HG03439 (cell line): Measurements from ENCODE around the gene MIB1.

ENCODE experiments used
- ATAC-seq: cut with Tn5 transposase; IDR thresholded peaks from one replicate; pipeline ENCODE4 v1.9.1; 2021; ENCODE audit warnings: mild to moderate bottlenecking, moderate library complexity; ENCODE audit not compliant: unreplicated experiment

Gene MIB1

DNA sequence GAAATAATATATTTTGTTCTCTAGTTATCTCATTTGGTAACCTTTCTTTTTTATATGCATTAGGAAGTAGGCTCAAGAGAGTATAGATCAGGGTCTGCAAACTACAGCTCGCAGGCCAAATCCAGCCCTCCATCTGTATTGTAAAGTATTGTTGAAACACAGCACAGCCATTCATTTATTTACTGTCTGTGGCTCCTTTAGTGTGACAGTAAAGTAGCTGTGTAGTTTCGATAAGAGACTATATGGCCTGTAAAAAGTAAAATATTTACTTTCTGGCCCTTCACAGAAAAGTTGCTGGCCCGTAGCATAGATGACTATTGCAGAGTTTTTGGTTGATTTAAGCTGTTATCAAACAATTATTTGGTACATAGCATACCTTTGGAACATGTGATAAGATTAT, 67.6 kb downstream of the MIB1 start:
- ATAC-seq: no peak

- no peak for ATAC-seq
Measured at GRCh38 chr18:21809725-21810124, 69.1 kb downstream of the MIB1 start.

DNA sequence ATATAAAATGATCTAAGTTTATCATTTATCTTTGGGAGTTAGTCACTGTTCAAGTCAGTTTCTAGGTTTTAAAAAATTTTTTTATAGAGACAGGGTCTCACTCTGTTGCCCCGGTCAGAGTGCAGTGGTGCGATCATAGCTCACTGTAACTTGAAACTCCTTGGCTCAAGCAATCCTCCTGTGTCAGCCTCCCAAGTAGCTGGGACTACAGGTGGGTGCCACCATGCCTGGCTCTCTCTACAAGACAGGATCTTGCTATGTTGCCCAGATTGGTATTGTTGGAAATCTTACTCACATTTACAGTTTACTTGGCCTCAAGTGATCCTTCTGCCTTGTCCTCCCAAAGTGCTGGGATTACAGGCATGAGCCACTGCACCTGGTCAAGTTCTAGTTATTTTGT, 74.5 kb downstream of the MIB1 start:
- ATAC-seq: no peak

DNA sequence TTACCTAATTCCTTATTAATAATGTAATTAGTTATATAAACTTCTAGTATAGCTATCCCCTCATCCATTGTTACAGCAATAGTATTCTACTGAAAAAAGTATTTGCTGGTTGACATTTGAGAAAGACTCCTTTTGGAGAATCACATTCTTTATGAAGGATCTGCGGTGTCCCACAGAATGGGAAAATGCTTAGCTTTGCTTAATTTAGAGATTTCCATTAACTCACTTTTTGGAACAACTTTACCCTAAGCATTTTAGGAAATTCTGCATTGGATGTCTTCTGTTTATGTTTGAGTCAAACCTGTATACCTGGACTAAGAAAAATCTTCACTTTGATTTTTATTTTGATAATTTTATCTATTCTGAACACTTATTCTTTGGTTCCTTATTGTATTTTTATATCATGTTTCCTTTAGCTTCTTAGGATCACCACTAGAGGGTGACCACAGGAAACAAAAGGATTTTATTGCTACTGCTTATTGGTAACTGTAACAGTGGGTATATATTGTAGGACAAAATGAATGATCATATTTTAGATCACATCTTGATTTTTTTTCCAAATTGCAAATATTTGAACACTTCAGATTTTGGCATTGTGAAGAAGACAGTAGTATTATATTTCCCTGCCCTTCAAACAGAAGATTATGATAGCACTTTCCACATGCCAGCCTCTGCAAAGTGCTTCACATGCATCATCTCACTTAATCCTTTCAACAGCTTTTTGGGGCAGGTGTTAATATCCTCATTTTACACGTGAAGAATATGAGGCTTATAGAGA, 79.6 kb downstream of the MIB1 start:
- no peak for ATAC-seq

DNA sequence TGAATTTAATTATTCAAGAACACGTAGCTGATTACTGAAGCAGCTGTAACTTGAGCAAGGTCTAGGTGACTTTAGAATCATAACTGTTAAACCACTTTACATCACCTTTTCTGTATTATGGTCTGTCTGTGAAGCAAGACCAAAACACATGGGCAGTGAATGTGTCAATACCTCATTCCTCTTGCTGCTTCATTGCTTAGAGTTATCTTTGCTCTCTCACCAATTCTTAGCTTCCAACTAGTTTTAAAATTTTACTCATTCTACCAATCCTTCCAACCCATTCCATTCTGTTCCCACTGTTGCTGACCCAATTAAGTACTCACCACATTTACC, 80.2 kb downstream of the MIB1 start:
- no peak for ATAC-seq

- no peak for ATAC-seq
Measured at GRCh38 chr18:21823848-21824247, 83.3 kb downstream of the MIB1 start.

DNA sequence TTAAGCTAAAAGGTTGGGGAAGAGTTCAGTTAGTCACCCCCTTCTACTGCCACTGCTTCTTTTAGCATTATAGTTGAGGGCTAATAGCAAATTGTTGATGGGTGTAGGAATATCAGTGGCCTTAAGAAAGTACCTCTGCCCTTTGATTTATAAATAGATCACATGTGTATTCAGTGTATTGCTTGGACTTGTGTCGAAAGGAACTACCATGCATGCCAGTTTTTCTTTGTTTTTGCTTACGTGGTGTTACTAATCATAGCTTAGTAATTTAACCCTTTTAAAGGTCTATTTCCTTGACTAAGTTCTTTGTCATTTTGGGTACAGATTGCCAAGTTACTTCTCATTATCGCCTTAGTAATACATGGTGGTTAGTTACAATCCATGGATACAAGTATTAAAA, 85.6 kb downstream of the MIB1 start:
- peak; percentile 14 for ATAC-seq

DNA sequence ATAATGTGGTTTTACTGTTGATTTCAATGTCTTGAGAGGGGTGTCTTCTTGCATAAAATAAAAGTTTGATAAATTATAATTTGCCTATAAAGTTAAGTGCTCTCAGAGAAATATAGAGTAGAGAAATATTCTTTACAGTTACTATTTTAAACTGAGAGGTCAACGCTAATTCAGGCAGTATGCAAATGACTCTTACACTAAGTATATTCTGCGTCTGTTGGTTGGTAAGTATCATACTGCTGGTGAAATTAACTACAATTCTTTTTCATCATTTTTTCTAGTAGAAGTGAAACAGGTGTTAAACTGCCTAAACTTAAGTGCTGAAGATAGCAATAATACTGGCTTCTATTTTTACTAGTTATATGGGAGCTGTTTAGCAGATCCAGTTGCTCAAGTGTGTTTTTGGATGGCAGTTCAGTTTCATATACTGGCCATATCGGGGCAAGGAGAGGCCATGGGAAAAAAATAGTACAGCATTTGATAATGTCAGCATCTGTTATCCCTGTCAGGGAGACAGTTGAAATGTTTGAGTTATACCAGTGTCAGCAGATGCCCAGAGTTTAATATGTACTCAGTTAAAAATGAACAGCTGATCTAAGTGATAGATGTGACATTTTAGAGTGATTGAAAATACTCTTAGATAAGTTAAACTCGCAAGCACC, 86.2 kb downstream of the MIB1 start:
- peak; percentile 76 for ATAC-seq

DNA sequence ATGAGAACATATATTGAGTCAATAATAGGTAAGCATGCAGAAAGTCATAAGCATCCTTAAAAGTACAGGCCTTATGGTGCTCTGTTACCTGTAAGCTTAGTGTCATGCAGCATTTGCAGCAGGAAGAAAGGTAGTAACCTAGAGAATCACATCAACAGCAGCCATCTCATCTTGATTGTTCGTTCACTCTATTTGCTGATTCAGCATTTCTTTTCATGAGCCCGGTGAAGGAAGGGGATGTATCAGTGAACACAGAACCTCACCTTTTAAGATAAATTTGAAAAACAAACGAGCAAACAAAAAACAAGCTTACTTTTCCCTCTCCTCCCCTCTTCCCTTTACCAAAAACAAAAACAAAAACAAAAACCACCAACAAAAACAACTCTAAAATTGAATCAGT, 89.9 kb downstream of the MIB1 start:
- ATAC-seq: no peak

DNA sequence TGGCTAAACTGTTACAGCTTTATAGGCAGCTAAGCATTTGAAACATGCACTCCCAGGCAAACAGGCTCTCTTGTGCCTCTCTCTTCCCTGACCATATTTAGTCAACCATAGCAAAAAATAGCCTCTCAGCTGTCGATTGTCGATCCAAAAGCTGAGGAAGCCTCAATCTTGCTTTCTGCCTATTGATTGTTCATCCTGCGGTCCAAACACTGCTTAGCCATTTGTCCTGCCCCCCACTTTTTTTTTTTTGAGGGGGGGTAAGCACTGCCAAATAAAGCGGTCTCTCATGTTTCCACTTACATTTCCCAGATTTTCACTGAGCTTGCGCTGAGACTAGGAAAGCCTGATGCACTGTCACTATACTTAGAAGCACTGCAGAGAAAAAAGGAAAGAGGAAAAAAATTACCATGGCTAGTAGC, 90.8 kb downstream of the MIB1 start:
- no peak for ATAC-seq

- ATAC-seq: no peak
Measured at GRCh38 chr18:21833604-21834298, 93.2 kb downstream of the MIB1 start.

DNA sequence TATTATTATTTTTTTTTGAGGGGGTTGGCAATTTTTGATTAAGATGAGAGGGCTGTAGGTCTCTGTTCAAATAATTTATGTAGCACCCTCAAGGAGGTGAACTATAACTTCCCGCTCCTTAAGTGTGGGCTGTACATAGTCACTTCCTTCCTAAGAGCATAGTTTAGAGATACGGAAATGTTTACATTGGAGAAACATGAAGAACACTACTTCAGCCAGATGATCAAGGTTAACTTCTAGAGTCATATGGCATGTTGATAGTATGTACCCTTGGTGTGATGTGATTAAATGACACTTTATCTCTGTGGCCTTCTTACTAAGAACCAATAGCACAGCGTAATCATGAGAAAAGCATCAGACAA, 93.7 kb downstream of the MIB1 start:
- ATAC-seq: no peak

GRCh38 chr18:21841570-21841969, 101.0 kb downstream of the MIB1 start:
- ATAC-seq: no peak

DNA sequence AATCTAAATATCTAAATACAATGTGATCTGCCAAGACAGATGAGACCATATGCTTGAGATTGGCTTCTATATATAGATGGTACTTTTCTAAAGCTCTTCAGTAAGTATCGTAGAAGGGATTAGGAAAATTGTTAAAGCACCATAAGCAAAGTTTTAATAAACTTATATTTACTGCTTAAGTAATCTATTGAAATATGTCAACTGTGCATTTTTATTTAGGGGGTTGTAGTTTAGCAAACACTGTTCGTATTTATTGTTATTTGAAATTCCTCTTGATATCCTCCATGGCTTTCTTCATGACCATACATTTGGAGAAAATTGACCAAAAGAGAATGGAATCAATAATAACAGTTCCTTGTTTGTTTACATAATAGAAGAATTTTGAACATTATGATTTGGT, 102.7 kb downstream of the MIB1 start:
- no peak for ATAC-seq

DNA sequence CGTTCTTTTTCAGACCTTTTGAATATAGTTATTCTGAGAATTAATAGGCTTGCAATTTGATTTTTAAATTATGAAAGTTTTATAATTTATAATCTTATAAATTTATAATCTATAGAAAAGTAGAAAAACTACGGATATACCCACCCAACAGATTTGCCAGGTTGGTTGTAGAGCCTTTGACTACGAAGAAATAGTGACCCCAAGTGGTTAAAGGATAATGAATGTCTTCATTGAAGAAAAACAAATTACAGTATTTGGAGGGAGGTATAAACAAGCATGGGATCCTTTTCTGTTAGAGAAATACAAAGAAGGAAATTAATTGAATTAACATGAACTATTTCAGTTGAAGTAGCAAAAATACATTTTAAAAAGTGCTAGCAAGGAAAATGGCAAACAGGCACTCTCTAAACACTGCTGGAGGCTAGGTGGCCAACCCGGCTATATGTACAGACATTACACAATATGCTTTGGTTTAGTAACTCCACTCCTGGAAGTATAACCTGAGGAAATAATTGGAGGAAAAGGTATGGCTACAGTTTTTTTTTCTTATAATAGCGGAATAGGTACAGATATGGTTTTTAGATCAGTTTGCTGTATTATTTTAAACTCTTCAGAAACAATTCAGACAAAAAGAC, 110.9 kb downstream of the MIB1 start:
- no peak for ATAC-seq

- ATAC-seq: peak; percentile 79
Measured at GRCh38 chr18:21853016-21853415, 112.4 kb downstream of the MIB1 start.

DNA sequence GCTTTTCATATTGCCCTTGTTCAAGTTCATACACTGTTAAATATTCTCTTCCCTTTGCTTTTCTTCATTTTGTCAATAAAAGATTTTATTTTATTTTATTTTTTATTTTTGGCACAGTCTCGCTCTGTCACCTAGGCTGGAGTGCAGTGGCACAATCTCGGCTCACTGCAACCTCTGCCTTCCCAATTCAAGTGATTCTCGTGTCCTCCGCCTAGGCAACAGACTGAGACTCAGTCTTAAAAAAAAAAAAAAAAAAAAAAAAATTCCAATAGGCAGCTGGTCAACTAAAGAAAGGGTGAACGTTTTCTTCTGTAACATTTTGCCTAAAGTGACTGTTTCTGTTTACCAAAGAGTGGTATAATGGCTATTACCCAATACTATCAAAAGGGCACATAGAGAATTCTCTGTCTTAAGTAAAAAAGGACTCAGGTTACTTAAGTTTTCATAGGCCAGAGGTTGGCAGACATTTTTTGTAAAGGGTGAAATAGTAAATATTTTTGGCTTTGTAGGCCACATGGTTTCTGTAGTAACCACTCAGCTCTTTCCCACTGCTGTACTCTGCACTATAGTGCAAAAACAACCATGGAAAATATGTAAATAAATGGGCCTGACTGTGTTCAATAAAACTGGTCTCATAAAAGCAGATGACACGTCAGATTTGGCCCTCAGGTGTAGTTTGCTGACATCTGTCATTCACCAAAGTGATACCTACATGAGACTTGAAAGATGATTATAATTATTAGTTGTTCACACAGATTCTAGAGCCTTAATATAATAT, 113.4 kb downstream of the MIB1 start:
- no peak for ATAC-seq

DNA sequence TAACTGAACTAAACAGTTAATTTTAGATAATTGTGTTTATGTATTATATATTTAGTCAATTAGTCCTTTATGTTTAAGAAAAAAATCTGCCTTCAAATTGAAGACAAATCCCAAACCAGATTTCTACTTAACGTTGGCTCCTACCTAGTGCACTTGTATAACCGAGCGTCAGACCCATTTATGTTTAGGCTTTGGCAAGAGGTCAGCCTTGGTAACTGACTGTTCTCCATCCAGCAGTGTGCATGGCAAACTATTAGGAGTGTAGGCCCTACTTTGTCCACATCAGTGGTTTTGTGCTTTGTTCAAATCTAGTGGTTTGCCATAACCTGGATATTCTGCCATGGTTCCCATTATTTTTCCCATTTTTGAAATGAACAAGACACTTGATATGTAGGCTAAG, 114.8 kb downstream of the MIB1 start:
- no peak for ATAC-seq

GRCh38 chr18:21857871-21858270, 117.3 kb downstream of the MIB1 start:
- ATAC-seq: no peak

GRCh38 chr18:21858544-21858943, 118.0 kb downstream of the MIB1 start:
- no peak for ATAC-seq

- ATAC-seq: no peak
Measured at GRCh38 chr18:21864386-21864785, 123.8 kb downstream of the MIB1 start.
